ENCODE measurements around the gene CNTF.

CNTF gene

GRCh38 chr11:58641803-58642581, 19.5 kb downstream of the CNTF start:
- DNase-seq (ENCODE audit: low spot score), result no peak

GRCh38 chr11:58645854-58646253, 23.4 kb downstream of the CNTF start:
- no peak for DNase-seq (ENCODE audit: low spot score)

- DNase-seq (ENCODE audit: low spot score), result peak; percentile 83
These were observed 24.8 kb downstream of the CNTF start for GRCh38 chr11:58647141-58647699.

GRCh38 chr11:58647866-58648265, 25.4 kb downstream of the CNTF start:
- DNase-seq (ENCODE audit: low spot score), result peak; percentile 34

GRCh38 chr11:58649623-58650022, 27.2 kb downstream of the CNTF start:
- no peak for DNase-seq (ENCODE audit: low spot score)

GRCh38 chr11:58650496-58650895, 28.0 kb downstream of the CNTF start:
- no peak for DNase-seq (ENCODE audit: low spot score)

- DNase-seq (ENCODE audit: low spot score), result no peak
These were observed 30.3 kb downstream of the CNTF start for GRCh38 chr11:58652726-58653280.

GRCh38 chr11:58654079-58654907, 31.8 kb downstream of the CNTF start:
- DNase-seq (ENCODE audit: low spot score), result peak; percentile 92

- no peak for DNase-seq (ENCODE audit: low spot score)
These were observed 32.4 kb downstream of the CNTF start for GRCh38 chr11:58654908-58655296.

GRCh38 chr11:58656348-58656747, 33.9 kb downstream of the CNTF start:
- DNase-seq (ENCODE audit: low spot score), result no peak

GRCh38 chr11:58658623-58659022, 36.2 kb downstream of the CNTF start:
- no peak for DNase-seq (ENCODE audit: low spot score)

GRCh38 chr11:58659404-58659803, 36.9 kb downstream of the CNTF start:
- no peak for DNase-seq (ENCODE audit: low spot score)

GRCh38 chr11:58659910-58660570, 37.6 kb downstream of the CNTF start:
- no peak for DNase-seq (ENCODE audit: low spot score)

GRCh38 chr11:58671983-58672633, 49.6 kb downstream of the CNTF start:
- DNase-seq (ENCODE audit: low spot score), result no peak

GRCh38 chr11:58674609-58675008, 52.1 kb downstream of the CNTF start:
- no peak for DNase-seq (ENCODE audit: low spot score)
